DMS79 (cell line): ENCODE data around the gene PPP1R11.

Experiments
- DNase-seq: peaks from one replicate; lab custom pipeline; 2025; lab: John Stamatoyannopoulos, UW

The PPP1R11 gene

DNA sequence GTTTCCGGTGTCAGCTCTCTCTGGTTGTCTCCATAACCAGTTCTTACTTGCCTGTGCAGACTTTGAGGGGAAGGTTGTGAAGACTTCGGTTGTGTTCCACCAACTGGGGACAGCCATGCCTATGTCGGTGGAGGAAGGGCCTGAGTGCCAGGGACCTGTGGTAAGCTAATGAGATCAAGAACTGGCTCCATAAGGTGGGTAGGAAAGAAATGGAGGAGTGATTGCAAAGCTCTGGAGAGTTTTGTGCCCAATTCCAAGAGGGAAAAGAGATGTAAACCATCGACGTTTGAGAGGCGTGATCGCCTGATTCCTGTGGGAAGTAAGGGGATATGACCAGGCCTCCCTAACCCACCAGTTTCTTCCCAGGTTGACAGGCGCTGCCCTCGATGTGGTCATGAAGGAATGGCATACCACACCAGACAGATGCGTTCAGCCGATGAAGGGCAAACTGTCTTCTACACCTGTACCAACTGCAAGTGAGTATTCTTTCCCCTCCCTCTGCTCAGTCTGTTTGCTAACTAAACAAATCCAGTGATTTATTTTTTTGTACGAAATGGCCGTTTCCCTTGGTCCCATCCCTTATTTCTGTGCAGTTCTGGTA is 5.0 kb upstream of the PPP1R11 start:
- DNase-seq: no peak

GRCh38 chr6:30062471-30063178 is 4.4 kb upstream of the PPP1R11 start:
- no peak for DNase-seq

DNA sequence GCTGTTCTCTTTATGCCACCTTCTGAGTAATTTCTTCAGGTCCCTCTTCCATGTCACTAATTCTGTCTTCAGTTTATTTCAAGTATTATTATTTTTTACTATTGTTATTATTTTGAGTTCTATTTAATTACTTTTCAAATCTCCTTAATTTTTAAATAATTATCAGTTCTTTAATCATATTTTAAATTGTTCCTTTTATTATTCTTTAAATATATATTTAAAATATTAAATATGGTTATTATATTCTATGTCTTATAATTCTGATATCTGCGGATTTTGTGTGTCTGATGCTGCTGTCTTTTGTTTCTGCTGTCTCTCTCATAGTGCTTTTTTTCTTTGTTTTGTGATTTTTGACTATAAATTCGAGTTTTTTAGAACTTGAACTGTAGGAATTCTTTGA is 3.7 kb upstream of the PPP1R11 start:
- DNase-seq: no peak

DNA sequence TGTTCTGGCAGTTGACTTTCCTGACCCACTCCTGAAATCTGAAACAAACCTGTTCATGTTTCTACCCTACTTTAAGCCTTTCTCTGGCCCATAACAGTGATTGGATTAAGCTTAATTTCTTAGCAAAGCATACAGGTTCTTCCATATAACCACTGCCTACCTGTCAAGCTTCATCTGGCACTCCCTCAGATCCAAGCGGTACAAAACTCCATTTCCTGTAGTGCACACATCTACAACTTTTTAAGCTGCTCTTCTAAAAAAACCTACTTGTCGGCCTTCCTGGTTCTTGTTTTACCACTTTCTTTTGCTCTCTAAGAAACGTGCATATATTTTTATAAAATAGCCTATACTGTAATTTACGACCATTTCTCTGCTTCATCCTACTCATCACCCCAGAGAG is 916 bp upstream of the PPP1R11 start:
- no peak for DNase-seq

DNA sequence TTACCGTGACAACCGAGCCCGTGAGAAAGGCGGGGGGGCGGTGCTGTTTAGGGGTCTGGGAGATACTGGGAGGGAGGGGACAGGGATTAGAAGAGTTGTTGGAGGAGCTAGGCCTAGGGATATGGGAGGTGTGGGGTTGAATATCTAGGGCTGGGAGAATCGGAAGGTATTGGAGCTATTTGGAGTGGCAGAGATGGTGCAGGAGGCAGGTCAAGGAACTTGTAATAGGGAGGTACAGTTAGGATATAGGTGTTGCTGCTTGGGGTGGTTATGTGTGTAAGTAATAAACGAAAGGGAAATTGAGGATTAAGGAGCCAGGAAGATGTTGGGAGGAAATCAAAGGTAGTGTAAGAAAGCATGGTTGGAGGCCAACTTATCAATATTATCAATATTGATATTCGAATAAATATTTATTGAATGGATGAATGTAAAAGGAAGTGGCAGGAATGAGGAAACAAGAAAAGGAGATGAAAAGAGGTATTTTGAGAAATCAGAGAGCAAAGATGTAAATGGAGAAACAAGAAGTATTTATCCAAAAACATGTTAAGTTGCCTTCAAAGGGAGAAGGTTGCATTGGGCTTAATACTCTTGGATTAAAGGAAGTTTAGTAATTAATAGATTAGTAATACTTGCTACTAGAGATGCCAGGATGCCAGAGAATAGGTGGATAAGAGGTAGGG is 602 bp downstream of the PPP1R11 start:
- DNase-seq: no peak

DNA sequence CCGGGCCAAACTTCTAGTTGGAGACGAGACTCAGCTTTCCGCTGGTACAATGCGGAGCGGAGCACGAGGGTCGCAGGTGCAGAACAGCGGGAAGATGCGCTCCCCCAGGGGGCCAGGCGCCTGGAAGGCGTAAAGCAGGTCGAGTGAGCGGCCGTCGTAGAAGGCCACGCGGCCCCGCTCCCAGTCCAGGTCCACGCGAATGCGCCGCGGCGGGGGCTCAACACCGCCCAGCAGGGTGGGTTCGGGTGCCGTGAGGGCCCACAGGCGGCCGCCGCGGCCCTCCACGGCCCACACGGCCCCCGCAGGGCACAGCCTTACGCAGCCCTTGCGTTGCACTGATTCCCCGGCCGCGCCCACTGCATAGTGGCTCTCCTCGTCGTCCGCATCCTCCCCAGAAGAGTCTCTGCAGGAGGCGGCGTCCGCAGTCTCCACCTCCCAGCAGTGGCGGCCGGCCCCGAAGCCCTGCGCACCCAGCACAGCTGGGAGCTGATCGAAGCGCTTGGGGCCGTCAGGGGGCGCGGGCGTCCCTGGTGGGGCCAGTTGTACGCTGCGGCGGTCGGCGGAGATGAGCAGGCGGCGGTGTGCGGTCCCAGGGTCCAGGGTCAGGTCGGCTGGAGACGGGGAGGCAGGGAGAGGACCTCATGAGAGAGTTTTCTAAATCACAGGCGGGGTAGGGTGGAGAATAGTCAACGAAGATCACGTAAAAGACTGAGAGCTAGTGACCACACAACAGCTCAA is 4.3 kb downstream of the PPP1R11 start:
- DNase-seq: no peak

- no peak for DNase-seq
Measured at GRCh38 chr6:30071858-30072257, 4.9 kb downstream of the PPP1R11 start.

DNA sequence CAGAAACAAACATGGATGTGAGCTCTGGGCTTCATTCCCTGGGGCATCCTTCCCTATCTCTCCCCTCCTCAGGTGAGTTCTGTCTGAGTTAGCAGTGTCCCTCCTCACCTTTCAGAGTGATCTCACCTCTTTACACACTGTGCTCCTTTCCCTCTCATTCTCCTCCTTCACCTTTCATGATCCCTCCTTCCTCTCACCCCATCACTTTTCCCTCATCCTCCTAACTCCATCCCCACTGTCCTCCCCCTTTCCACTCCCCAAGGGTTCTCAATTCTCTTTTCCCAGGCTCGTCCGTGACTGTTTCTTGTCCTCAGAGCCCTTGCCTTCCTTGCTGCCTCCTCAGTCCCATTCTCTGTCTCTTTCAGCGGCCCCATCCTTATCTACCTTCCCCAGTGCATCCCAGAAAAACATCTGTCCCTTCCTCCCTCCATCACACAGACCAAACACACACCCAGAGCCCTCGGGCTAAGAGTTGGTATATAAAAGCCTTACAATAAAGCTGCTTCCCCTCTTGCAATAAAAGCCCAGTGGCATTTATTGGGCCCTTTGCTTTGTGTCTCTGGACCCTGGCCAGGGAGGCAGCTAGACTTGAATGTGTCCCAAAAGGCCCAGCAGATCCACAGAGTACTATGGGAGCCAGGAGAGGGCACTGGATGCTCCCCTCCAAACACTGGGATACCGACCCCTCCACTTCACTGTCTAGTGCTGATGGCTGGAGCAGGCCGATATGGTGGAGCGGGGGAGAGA is 6.7 kb downstream of the PPP1R11 start:
- no peak for DNase-seq

GRCh38 chr6:30074331-30075093 is 7.5 kb downstream of the PPP1R11 start:
- no peak for DNase-seq

DNA sequence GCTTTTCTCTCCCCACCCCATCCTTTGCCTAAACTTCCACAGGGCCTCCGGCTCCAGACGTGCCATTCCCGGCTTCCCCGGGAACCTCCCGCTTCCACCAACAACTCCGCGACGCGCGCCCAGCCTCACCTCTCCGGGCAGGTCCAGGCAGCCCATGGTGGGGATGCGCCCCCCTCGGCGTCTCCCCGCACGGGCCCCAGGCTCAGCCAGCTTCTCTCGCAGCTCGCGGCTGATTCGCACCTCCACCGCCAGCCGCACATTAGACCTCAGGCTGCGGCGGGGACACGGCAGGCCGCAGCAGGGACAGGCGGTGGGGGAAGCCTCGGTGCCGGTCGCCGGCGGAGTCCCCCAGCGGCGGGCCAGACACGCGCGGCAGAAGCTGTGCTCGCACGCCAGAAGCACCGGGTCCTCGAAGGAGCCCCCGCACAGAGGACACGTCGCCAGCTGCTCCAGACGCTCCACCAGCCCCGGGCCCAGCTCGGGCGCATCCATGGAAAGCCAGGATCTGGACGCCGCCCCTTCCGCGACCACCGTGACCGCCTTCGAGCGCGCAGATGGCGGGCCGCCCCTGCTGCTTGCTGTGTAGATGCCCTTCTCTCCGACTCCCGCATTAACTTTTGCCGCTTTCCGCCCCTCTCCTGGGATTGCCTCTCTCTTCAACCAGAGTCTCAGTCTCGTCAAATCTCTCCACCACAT is 8.2 kb downstream of the PPP1R11 start, which contains the start of gene RNF39:
Gene RNF39, minus strand, starts transcription at position 676 of the 696 bp plus-strand sequence. Its CDS starts 184 bp downstream, at position 492.
- no peak for DNase-seq

- DNase-seq: no peak
Measured at GRCh38 chr6:30075790-30076732, 9.1 kb downstream of the PPP1R11 start.

DNA sequence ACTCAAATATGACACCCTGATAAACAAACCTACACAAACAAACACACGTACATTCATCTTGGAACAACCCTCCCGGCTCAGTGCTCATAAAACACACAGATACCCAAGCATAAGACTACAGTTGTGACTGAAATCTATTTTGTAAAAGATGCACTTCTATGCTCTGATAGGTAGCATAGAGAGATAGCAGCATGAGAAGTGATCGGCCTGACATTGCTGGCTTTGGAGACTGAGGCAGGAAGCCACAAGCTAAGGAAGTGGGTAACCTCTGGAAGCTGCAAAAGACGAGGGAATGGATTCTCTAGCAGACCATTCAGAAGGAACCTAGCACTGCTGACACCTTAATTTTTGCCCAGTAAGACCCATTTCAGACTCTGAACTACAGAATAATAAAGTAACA is 10.2 kb downstream of the PPP1R11 start:
- DNase-seq: no peak

DNA sequence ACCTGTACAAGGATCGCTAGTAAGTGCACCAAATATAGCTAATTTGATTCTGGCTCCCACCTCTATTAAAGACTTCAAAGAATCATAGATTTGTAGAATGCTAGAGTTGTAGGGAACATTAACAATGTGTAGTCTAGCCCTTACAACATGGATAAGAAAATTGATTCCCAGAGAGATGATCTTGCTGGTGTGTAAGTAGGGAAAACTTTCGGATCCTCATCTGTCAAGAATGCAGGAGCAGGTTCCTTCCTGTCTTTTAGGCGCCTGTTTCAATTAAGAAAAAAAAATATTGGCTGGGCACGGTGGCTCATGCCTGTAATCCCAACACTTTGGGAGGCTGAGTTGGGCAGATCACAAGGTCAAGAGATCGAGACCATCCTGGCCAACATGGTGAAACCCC is 20.9 kb downstream of the PPP1R11 start:
- DNase-seq: no peak

DNA sequence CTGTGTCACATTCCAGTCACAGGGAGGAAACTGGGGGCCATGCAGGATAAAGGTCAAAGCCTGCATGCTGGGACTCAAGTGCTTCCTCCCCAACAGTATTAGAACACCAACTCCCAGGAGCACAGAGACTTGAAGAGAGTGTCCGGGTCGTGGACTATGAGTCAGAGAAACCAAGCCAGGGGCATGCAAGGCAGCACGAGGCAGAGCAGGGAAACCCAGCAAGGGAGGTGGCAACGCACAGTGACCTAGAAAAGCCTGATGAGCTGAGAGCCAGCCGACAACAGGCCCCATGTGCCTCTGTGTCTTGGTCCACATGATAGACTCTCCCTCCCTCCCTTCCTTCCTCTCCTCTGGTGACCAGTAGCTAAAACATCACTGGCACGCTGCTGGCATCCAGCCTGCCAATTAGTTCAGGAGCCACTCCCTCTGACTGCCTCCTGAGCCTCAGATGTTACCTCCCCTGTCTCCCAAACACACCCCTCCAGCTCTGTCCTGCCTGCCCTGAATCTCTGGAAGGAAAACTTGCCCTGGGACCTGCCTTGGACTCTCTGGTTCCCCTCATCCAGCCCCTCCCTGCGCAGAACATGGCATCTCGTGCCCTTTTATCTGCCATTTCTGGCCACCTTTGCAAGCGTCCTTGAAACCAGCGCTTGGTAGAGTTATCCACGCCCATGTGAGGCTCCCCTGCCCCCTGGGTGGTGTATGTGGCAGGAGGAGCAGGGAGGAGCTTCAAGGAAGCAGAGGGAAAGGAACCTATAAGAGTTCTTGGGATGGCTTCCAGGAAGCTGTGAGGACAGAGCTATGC is 24.8 kb downstream of the PPP1R11 start:
- no peak for DNase-seq

GRCh38 chr6:30092852-30093543 is 26.0 kb downstream of the PPP1R11 start:
- no peak for DNase-seq

DNA sequence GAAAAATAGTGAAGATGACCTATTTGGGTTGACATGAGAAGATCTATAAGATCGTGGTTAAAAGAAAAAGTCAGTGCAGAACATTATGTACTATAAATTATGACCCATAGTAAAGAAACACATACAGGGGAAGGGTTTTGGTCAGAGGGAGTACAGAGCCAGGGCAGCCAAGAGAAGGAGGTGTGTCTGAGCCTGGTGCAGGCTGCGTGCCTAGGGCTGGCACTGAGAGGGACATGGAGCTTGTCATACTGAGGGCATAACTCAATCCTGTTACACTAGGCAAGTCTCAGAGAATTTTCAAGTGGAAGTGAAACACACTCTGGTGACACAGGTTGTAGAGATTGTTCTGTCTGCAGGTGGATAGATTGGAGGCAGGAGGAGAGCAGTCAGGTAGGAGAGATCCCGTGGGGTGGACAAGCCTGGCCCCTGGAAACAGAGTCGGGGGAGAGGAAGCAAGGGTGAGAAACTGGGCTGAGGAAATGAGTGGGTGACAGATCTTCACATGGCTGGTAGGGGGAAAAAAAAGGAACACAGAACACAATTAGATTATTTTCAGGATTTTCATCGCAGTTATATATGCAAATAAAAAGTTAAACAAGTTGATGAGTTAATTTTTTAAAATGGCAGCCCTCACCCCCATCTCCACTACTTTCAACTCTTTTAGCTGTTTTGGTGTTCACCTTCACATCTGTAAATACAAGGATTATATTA is 27.1 kb downstream of the PPP1R11 start:
- no peak for DNase-seq

DNA sequence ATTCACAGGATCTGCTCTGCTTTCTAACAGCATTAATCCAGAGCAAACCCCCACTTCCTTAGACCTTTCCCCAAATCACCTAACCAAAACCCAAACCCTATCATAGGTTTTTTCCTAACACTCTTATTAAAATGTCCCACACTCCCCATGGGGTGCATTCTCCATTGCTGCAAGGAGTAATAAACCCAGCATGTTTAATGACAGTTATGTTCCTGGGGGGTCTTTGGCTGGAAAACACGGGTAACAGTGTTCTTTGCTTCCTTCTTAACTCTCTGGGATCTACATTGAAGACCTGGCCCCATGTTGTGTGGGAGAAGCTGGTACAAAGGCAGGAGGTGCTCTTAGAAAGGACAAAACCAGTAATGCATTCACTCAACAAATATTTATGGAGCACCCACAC is 29.8 kb downstream of the PPP1R11 start:
- DNase-seq: no peak
